HG03354 (cell line): ENCODE results near the gene PRKD3.

Experiments
- ATAC-seq: cut with Tn5 transposase; IDR thresholded peaks from one replicate; pipeline ENCODE4 v1.9.1; 2021; ENCODE audit warnings: mild to moderate bottlenecking; ENCODE audit not compliant: unreplicated experiment, poor library complexity, severe bottlenecking

The PRKD3 gene

DNA sequence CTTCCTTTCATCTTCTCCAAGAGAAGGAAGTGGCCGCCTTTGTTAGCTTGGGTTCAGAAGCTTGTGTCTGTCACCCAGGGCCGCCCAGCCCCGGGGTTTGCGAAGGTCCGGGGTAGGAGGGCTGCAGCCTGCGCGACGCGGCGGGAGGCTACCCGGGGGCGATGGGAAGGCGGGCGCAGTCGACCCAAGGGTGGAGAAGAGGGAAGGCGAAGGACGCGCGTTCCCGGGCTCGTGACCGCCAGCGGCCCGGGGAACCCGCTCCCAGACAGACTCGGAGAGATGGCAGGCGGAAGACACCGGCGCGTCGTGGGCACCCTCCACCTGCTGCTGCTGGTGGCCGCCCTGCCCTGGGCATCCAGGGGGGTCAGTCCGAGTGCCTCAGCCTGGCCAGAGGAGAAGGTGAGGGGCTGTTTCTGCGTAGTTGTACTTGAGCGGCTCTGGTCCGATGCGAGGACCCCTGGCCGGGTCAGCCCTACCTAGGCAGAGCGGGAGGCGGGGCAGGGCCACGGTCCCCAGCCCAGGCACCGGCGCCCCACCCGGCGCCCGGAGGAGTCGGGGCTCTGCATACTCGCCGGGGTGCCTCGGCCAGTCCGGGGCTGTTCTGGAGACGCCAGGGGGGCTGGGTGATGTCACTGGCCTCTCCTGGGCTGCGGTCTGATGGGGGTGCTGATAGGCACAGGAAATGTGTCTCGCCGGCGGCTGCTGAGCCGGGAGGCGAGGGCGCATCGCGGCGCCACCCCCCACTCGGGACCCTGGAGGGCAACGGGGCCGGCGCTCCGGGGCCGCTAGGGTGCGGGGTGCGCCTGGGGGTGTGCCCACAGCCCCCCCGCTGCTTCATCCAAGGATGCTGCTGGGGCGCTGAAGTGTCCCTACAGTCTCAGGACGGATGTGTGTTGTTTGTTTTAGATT, 20.1 kb upstream of the PRKD3 start, which contains the start of gene QPCT:
TSS of gene QPCT (plus strand) at position 178 of the 909 bp plus-strand sequence. CDS start at position 280, 102 bp downstream.
- ATAC-seq = peak; percentile 52

DNA sequence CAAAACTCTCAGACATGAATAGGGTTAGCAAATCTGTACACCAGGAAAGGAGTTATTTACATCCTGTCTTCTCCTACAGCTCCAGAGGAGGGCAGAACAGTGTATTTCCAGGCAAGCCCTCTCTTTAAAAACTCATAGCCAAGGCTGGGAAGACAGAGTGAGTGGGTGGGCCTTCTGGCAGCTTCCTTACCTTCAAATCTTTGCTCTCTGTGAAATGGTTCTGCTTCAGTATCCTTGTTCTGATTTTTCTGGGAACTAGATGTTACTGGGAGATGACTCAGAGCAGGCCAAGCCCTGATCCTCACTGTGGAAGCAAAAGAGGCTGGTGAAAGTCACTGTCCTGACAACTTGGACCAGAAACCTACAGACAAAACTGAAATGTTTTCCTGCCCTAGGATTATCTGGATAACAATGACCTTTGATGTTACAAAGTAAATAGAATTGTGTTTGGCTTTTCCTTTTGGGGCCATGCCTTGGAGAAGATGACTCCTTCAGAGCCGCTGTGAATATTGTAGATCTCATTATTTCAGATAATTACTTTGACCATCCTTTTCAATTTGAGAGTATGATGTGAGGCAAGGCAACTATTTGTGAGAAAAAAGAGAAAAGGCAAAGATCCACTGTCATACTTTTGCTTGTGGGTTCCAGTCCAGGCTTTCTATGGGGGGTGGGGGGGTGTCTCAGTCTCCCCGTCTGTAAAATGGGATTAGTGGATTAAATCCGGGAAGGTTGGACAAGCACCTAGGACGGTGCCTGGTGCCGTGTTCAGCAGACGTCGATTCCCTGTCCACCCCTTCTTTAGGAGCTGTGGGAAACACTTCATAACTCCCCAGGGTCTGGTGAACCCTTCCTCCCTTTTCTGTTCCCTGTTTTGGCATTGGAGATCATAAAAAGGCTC, 19.2 kb upstream of the PRKD3 start:
- ATAC-seq = no peak

DNA sequence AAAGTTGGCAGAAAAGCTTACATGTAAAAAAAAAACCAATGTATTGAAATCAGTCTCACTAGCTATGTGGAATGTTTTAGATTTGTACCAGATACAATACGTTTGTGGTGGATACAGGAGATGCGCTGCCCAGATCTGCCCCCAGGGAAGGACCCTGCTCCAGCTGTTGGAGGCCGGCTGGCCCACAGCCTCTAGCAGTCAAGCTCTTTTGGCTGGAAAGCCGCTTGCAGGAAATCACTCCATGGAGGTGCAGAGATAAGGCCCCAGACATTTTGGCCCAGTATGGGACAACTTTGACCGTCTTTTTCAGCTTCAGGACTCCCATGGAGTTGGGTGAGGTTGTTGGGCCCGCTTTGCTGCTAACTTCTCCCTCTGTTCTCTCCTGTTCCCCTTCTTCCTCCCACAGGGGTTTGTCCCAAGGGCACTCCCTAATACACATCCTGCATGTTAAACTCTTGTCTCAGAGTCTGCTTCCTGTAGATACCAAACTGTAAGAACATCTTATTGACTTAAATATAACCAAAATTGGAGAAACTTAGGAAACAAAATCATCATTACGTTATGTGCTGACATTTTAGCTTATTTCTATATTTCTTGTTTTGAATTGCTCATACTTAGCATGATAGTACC, 18.1 kb upstream of the PRKD3 start:
- ATAC-seq = no peak

DNA sequence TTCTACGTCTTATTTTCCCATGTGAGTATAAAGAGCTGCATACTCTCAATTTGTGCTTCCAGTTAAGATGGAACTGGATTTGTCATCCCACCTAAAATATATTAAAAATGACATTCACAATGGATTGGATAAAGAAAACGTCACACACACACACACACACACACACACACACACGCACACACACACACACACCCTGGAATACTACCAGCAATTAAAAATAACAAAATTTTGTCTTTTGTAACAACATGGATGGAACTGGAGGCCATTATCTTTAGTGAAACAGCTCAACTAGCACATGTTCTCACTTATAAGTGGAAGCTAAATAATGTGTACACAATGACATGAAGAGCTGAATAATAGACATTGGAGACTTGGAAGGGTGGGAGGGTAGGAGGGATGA, 16.0 kb upstream of the PRKD3 start:
- ATAC-seq = no peak

DNA sequence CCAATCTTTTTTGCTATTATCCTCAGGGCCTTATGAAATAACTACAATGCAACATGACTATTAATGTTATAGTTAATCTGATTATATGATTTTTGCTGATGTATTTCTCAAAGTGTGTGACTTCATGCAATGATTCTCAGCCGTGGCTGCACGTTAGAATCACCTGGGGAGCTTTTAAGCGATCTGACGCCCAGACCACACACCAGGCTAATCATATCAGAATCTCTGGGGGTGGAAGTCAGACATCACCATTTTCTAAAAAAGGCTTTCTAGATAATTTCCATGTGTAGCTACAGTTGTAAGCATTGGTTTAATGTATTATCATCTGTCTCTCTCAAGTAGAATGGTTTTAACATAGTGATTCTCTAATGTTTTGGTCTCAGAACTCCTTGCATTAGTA, 14.3 kb upstream of the PRKD3 start:
- ATAC-seq = no peak

DNA sequence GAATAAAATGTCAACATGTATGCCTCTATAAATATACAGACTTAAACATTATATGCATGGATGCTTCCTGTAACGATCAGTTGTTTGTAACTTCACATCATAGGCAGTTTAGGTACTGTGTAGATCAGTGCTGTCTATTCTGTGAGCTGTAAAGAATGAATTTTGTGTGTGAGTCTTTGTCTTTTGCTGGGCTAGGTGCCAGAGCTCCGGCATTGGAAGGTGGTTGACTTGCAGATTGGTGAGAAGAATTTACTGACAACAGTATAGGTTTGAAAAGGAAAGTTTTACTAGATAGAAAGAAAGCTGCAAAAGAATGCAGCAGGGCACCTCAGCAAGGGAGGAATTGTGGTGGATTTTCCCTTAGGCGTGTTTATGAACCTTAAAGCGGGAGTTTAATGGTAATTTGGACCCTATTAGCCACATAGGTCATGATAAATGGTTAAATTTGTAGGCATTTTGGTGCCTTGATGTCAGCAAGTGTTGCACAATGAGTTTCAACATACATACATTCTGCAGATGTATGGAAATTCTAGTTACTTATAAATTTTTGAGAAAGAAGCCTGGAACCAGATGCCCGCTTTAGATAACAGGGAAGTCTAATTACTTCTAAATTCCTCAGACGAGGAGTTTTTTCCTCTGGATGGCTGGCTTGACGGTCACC, 13.1 kb upstream of the PRKD3 start:
- no peak for ATAC-seq

DNA sequence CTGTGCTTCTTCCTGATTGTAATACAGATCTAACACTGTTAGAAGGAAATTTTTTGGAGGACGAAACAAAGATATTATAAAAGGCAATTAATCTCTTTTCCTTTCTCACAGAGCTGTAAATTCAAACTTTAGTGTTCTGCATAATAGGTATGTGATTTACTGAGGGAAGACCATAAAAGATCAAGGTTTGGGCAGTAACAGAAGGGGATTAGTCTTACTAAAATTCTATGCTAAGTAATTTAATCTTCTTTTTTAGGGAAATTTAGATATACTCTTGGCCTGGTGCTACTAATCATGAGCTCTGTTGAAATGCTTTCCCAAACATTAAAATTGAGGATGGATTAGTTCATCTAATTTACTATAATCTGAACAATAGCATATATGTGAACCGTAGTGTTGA, 11.0 kb upstream of the PRKD3 start:
- no peak for ATAC-seq

DNA sequence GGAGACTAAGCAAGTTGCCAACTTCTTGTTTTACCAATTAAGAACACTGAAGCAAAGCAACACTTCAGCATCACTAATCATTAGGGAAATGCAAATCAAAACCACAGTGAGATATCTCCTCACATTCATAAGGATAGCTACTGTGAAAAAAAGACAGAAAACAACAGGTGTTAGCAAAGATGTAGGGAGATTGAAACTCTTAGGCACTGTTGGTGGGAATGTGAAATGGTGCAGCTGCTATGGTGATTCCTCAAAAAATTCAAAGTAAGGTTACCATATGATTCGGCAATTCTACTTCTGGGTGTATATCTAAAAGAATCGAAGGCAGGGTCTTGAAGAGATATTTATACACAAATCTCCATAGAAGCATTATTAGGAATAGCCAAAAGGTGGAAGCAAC, 8.6 kb upstream of the PRKD3 start:
- ATAC-seq = no peak

DNA sequence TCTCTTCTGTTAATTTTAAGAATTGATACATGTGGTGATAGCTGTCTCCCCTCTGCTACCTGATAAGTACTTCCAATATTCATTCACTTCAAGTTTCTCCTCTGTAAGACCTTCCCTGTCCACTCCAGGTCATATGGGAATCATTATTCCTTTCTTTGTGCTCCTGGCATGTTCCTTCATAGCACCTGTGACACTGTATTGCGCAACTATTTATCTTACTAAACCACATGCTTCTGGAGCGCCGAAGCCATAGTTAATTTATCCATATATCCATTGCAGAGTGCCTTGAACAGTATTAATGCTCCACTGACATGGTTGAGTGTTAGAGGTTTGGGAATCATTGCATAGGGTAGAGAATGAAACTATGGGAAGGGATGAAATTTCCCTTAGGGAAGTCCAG, 7.9 kb upstream of the PRKD3 start:
- no peak for ATAC-seq

DNA sequence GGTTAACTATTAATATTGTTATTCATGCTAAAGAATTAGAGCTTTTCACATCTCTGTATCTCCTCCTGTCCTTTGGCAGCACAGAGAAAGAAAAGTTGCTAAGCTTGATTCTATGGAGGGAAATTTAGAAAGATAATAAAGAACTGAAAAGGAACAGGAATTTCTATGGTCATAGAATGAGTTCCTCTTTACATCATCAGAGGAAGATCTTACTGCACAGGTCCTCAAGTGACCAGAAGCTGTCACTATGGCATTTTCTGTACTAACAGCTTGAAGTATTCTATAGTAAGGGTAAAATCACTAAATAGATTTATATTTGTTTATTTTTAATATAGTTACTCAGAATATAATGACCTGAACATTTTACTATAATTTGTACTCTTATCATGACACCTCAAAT, 6.0 kb upstream of the PRKD3 start:
- no peak for ATAC-seq

DNA sequence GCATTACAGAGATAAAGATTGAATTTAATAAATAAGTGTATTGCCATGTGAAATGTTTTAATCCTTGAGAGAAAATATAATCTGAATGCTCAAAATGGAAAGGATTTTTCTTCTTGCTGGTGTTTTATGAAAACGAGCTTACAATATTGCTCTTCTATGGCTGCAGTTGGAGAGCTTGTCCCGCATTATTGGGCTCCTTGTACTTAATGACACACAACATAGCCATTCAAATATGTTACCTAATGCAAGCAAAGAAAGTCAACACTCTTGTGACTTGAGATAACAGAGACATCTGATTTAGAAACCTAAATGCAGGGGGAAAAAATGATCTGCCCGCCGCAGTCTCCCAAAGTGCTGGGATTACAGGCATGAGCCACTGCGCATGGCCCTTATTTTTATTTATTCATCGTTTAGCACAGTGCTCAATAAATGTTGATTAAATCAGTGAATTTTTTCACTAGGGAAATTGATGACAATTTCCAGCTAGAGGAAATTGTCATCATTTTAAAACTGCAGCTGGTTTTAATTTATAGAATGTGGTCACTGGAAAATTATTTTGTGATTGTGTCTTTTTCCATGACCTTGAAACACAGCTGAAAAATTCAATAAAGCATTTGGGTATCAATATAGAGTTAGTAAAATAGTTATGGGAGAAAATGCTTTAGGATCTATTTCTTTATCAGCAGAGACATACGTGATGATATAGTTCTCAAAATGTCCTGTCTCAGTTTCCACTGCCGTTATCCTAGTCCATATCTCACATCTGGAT, 2.4 kb upstream of the PRKD3 start:
- ATAC-seq = no peak

DNA sequence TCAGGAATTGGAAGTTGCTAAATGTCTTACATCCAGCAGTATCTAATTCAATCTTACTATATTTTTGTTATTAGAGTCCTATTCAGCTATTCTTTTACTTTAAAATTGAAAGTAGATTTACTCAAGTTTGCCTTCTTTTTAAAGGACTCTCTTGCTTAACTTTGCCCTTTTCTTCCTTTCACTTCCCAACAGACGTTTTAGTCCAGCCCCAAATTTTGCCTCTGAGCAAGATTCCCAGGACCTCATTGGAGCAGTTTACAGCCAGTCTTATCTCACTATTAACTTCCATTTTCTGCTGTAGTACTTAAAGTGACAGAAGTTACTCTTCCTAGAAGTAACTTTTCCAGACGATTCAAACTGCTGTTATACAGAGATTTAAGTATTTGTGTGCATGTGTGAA, 1.7 kb upstream of the PRKD3 start:
- ATAC-seq = no peak

DNA sequence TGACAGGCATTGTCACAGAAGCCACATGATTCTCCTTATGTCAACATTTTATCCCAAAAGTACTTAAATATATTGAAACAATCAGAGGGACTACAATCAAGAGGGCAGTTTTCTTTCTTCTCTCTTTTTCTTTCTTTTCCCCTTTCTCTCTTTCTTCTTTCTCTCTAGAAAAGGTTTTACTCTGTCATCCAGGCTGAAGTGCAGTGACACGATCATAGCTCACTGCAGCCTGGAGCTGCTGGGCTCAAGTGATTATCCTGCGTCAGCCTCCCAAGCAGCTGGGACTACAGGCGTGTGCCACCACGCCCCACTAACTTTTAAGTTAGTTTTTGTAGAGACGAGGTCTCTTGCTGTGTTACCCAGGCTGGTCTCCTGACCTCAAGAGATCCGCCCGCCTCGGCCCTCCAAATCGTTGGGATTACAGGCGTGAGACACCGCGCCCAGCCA, 1.0 kb upstream of the PRKD3 start:
- no peak for ATAC-seq

DNA sequence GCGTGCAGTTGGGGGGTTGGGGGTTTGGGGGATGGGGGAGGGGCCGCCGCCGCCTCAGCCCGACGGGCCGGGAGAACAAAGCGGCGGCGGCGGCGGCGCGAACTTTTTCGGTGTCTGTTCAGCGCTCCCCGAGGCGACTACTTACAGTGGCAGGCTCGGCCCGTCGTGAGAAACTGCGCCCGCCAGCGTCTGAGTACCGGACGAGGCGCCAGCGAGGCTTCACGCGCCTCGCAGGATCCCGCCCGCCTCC, 172 bp downstream of the PRKD3 start:
- no peak for ATAC-seq

DNA sequence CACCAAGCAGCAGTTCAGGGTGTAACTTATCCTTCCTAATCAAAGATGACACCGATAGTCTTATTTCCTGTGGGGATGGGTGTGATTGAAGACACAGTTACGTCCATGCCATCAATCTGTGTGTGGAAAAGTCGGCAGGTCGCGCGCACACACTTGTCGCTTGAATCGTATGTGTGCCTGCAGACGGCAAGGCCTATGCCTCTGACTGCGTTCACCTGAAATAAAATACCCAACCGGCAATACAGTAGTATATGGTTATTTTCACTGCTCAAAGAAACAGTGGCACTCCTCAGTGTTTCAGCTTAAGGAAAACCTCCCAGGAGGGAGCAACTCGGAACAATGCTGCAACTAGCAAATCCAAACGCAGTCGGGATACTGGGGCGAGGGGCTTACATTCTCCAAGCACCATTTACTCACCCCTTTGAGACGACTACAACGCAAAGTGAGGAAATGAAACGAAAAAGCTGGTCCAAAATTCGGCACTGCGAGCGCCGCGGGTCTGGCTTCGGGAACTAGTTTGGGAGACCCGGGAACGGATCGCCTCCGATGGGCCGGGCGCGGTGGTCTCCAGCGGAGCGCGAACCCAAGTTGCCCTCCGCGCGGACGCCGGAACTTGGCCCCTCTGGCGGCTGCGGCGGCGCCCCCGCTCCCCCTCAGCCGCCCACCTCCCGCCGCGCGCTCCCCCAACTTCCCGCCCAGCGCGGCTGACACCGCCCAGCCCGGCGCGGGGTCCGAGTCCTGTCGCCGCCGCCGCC, 675 bp downstream of the PRKD3 start:
- peak; percentile 30 for ATAC-seq

DNA sequence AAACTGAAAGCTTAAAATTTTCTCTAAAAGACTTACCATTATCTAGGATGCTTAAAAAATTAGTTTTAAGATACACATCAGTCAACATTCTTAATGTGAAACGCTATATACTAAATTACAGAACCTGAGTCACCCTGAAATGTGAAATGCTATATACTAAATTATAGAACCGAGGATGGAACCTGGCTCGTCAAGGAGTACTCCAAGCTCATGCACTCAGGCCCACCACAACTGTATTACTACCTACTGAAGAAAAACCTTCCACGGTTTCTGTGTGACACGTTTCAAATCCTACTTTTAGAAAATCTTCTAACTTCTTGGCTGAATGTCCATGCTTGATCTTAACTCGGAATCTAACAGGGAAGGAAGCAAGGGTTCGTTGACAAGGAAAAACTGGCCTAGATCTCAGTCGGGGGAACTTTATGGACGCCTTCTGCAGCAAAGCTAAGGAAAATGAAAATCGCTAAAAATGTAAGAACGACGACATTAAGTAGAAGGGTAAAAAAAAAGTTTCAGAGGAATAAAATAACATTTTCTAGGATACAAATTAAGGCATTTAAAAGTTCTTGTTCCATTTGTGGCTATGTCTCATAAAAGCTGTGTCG, 1.4 kb downstream of the PRKD3 start:
- ATAC-seq = no peak

DNA sequence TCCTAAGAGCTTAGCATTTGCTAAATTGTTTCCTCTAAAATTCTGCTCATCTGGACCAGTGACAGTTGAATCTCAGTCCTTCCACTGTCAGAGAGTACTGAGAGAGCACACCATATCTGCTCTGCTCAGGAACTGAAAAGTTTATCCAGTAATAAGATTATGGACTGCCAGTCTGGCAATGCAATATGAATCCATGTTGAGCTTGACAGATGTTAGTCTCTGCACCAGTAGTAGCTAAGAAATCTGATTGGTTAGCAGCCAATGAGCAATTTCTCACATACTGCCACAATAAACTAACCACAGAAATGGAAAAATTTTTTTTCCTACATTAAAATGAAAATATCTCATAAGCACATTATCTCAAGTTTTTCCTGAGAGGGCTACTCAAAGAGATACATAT, 2.3 kb downstream of the PRKD3 start:
- no peak for ATAC-seq

DNA sequence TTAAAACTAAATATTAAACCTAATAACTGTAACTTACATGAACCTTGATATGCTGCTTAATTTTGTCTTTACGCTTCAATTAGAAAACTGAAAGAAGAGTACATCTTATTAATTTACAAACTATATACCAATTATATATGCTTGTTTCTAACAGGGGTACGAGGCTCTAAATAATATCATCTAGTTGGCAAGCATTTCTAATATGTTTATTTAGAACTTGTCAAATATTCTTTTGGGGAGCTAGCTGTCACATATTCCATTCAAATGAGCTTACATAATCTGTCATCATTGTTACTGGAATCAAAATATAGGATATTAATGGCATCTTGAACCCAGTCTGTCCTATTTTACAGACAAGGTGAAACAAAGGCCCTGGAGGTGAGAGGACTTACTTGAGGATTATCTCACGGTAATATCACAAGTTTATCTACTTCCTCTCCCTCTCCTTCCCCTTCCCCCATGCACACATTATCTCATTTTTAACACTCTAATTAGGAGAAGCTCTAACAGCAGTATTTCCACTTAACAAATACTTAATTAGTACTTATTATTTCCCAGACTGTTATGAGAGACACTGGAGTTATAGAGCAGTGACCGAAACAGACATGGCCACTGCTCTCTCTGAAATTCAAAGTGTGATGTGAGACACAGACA, 3.5 kb downstream of the PRKD3 start:
- ATAC-seq = no peak
